Caco-2 (cell line): ENCODE data around the gene TSPAN18. TPM values are rescaled to one million over a fixed set of nuclear protein-coding genes. Genes with fewer than 3 reads are reported as not detected.

Experiments
- BruUV-seq: library from RNA; stranded (reverse); fragments of 400-500 nt; replicated peaks from 2 replicates; lab custom pipeline; 2021; lab: Mats Ljungman, UMichigan
- CTCF ChIA-PET: fragments of 300-600 bp; sonication (Branson Sonifier 250); formaldehyde crosslinking; loops from one replicate; lab custom pipeline; 2022; ENCODE audit warnings: antibody characterized with exemption; lab: Charles Lee
- POLR2A ChIA-PET: fragments of 300-600 bp; sonication (Branson Sonifier 250); formaldehyde crosslinking; loops from one replicate; lab custom pipeline; 2022; ENCODE audit warnings: antibody characterized with exemption; lab: Charles Lee
- DNase-seq, 2 experiments: peaks; one replicate each; pipeline versions ENCODE4 v3.0.0 to v3.0.0-alpha.2; 2020 to 2022
- H3K27me3 ChIP-seq: replicated peaks from 2 replicates; pipeline ENCODE4 v1.6.0; 2011; ENCODE audit warnings: low read length; ENCODE audit not compliant: control insufficient read depth, insufficient read depth
- H3K36me3 ChIP-seq: 2 replicates; pipeline ENCODE4 v1.5.1; 2011; ENCODE audit warnings: low read length; ENCODE audit not compliant: control insufficient read depth, insufficient read depth
- H3K4me1 ChIP-seq: fragments of 250-450 bp; sonication (Bioruptor Pico); 2 replicates; pipeline ENCODE4 v1.5.1; 2020; ENCODE audit warnings: mild to moderate bottlenecking
- H3K4me3 ChIP-seq: 2 replicates; pipeline ENCODE4 v1.5.1; 2011; ENCODE audit warnings: low read depth, mild to moderate bottlenecking, control low read depth, low read length
- H3K9me3 ChIP-seq: fragments of 250-450 bp; sonication (Bioruptor Pico); 2 replicates; pipeline ENCODE4 v1.5.1; 2020; ENCODE audit warnings: mild to moderate bottlenecking, moderate library complexity
- H3K27ac Mint-ChIP-seq: one replicate; pipeline ENCODE4 v1.8.0; 2022; ENCODE audit warnings: mixed read lengths; ENCODE audit not compliant: unreplicated experiment
- H3K27me3 Mint-ChIP-seq: one replicate; pipeline ENCODE4 v1.8.0; 2022; ENCODE audit warnings: mixed read lengths; ENCODE audit not compliant: insufficient read depth, unreplicated experiment
- H3K36me3 Mint-ChIP-seq: one replicate; pipeline ENCODE4 v1.8.0; 2022; ENCODE audit warnings: mild to moderate bottlenecking, mixed read lengths; ENCODE audit not compliant: insufficient read depth, unreplicated experiment
- H3K4me1 Mint-ChIP-seq: one replicate; pipeline ENCODE4 v1.8.0; 2022; ENCODE audit warnings: low read depth, mixed read lengths; ENCODE audit not compliant: unreplicated experiment
- H3K4me3 Mint-ChIP-seq: one replicate; pipeline ENCODE4 v1.8.0; 2022; ENCODE audit warnings: mild to moderate bottlenecking, moderate library complexity, mixed read lengths; ENCODE audit not compliant: unreplicated experiment
- H3K9me3 Mint-ChIP-seq: one replicate; pipeline ENCODE4 v1.8.0; 2022; ENCODE audit warnings: mixed read lengths; ENCODE audit not compliant: unreplicated experiment
- intact Hi-C: fragments of 100-400 bp; cut with micrococcal nuclease; formaldehyde crosslinking; loops from one replicate; pipeline ENCODE4 v1.10.0; 2022; ENCODE audit not compliant: unreplicated experiment
- total RNA-seq: library from RNA; stranded (reverse); gene quantifications from 2 replicates; pipeline ENCODE4 v1.2.3, GENCODE V29; 2022
- TF ChIP-seq, protein P1 (sequence below), 2 experiments: fragments of 200-600 bp in 1 of 2; IDR thresholded peaks; 1 replicate in 1 of 2; 2 replicates in 1 of 2; pipeline versions ENCODE4 v1.5.1 to v1.8.0; 2011 to 2022; ENCODE audit warnings: antibody characterized with exemption in 1 of 2, control low read depth in 1 of 2, inconsistent platforms in 1 of 2, low read depth in 1 of 2, low read length in 1 of 2, mild to moderate bottlenecking in 1 of 2, moderate library complexity in 1 of 2; ENCODE audit not compliant: insufficient read depth in 1 of 2, severe bottlenecking in 1 of 2, unreplicated experiment in 1 of 2

The TSPAN18 gene
- total RNA-seq, 1 experiment from 2014 or later, result 7.4 TPM

- Mint-ChIP-seq H3K9me3 (no peaks in the 10 kb centered on the region), H3K4me1 (peaks cover 6% of the 10 kb centered on the region), H3K27ac (no peak overlapping the region), H3K27me3 (no peaks in the 10 kb centered on the region), H3K4me3 (no peak overlapping the region), H3K36me3 (no peaks in the 10 kb centered on the region)
- TF ChIP-seq, protein P1, sequence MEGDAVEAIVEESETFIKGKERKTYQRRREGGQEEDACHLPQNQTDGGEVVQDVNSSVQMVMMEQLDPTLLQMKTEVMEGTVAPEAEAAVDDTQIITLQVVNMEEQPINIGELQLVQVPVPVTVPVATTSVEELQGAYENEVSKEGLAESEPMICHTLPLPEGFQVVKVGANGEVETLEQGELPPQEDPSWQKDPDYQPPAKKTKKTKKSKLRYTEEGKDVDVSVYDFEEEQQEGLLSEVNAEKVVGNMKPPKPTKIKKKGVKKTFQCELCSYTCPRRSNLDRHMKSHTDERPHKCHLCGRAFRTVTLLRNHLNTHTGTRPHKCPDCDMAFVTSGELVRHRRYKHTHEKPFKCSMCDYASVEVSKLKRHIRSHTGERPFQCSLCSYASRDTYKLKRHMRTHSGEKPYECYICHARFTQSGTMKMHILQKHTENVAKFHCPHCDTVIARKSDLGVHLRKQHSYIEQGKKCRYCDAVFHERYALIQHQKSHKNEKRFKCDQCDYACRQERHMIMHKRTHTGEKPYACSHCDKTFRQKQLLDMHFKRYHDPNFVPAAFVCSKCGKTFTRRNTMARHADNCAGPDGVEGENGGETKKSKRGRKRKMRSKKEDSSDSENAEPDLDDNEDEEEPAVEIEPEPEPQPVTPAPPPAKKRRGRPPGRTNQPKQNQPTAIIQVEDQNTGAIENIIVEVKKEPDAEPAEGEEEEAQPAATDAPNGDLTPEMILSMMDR (IDR thresholded peaks at IDR 0.05; ENCODE audit: insufficient read depth in 1 of 2, low read depth in 1 of 2, low read length in 1 of 2, severe bottlenecking in 1 of 2, unreplicated experiment in 1 of 2), result no peak
- Histone ChIP-seq H3K27me3 (no peaks in the 10 kb centered on the region), H3K36me3 (no peaks in the 10 kb centered on the region), H3K4me3 (no peak overlapping the region), H3K4me1 (peaks cover 12% of the 10 kb centered on the region), H3K9me3 (no peaks in the 10 kb centered on the region)
- no peak for DNase-seq
- ChIA-PET POLR2A (no interaction called here), CTCF (interaction anchor here (0.9 to 2.0 kb wide), 2 partner anchors 10 to 18 kb away, joined by 3 to 9 read pairs; no protein-coding TSS in a partner anchor)
- BruUV-seq, result no TSS peak
- intact Hi-C loops, result no loop called here
Observed at GRCh38 chr11:44954051-44954906, 227.5 kb downstream of the TSPAN18 start.

DNA sequence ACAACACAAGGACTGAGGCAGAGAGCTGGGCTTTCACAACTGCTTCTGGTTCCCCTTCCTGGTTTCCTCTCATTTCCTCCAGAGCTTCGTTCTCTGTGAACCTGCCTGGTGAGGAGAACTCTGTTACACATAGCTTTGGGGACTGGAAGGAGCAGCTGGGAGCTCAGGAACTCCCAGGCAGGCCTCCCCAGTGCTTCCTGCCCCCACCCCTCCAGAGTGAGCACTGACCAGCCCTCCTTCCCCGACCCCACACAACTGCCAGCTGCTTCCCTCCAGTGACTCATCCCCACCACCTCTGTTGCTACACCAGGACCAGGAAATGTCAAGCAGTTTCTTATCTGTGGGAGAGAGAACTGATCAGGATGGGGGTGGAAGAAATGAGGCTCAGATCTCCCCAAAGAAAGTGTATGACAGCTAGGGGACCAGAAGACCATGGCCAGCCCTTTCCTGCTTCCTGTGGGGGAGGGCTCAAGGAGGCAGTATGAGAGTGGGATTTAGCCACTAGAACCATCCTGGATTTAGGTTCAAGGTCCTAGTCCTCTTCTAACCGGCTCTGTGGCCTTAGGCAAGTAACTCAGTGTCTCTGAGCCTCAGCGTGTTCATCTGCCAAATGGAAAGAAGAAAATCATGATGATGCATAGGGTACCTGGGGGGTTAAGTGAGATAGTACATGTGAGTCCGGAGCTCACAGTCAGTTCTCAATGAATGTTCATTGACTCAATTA is 228.4 kb downstream of the TSPAN18 start:
- Mint-ChIP-seq H3K27ac (peak overlapping the region; percentile 38), H3K9me3 (no peaks in the 10 kb centered on the region), H3K27me3 (no peaks in the 10 kb centered on the region), H3K36me3 (no peaks in the 10 kb centered on the region), H3K4me1 (peaks cover 6% of the 10 kb centered on the region), H3K4me3 (no peak overlapping the region)
- no peak overlapping the region for H3K4me3 ChIP-seq
- ChIA-PET POLR2A (no interaction called here), CTCF (interaction anchor here (0.9 to 2.0 kb wide), 2 partner anchors 10 to 19 kb away, joined by 3 to 9 read pairs; no protein-coding TSS in a partner anchor)
- no TSS peak for BruUV-seq
- H3K4me1 ChIP-seq, result peaks cover 12% of the 10 kb centered on the region
- H3K36me3 ChIP-seq, result no peaks in the 10 kb centered on the region
- H3K9me3 ChIP-seq, result no peaks in the 10 kb centered on the region
- H3K27me3 ChIP-seq, result no peaks in the 10 kb centered on the region
- intact Hi-C loops, result no loop called here
- TF ChIP-seq, protein P1 (IDR thresholded peaks at IDR 0.05; ENCODE audit: insufficient read depth in 1 of 2, low read depth in 1 of 2, low read length in 1 of 2, severe bottlenecking in 1 of 2, unreplicated experiment in 1 of 2), result no peak
- no peak for DNase-seq

DNA sequence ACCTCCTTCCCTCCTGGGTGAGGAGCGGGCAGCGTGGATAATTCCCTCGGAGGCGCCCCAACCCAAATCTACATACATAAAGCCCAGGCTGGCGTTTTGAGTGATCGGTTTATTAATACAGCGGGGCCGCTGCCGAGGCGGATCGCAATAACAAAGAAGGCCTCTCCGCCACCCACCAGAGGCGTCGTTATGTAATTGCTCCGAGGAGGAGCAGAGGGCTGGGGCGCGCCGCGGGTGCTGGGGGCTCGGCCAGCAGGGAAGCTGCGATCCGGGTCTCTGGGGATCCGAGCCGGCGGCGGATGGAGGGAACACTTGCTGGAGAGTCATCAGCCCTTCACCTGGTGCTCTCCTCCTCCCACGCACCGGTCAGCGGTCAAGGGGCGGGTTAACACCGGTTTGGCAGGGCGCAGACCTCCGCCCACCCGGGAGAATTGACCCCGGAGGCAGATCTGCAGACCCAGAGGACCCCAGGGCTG is 230.3 kb downstream of the TSPAN18 start:
- intact Hi-C loops, result no loop called here
- TF ChIP-seq, protein P1 (IDR thresholded peaks at IDR 0.05; ENCODE audit: insufficient read depth in 1 of 2, low read depth in 1 of 2, low read length in 1 of 2, severe bottlenecking in 1 of 2, unreplicated experiment in 1 of 2), result no peak
- DNase-seq, result no peak

More for the DNA sequence above, 230.3 kb downstream of the TSPAN18 start:
- peaks cover 6% of the 10 kb centered on the region for H3K4me1 Mint-ChIP-seq
- ChIA-PET CTCF (no interaction called here), POLR2A (no interaction called here)
- no TSS peak for BruUV-seq
- no peaks in the 10 kb centered on the region for H3K36me3 Mint-ChIP-seq
- no peaks in the 10 kb centered on the region for H3K9me3 Mint-ChIP-seq
- H3K4me3 ChIP-seq, result no peak overlapping the region
- no peaks in the 10 kb centered on the region for H3K9me3 ChIP-seq
- H3K4me3 Mint-ChIP-seq, result peak overlapping the region; percentile 58
- no peaks in the 10 kb centered on the region for H3K36me3 ChIP-seq
- H3K27me3 Mint-ChIP-seq, result no peaks in the 10 kb centered on the region
- H3K27ac Mint-ChIP-seq, result no peak overlapping the region
- H3K4me1 ChIP-seq, result peaks cover 12% of the 10 kb centered on the region
- H3K27me3 ChIP-seq, result no peaks in the 10 kb centered on the region
